H1 (cell line): Measurements from ENCODE around the gene FBN1.

Experiments
- CTBP2 ChIP-seq: IDR thresholded peaks from 2 replicates; pipeline ENCODE4 v1.7.0; 2011; ENCODE audit warnings: borderline replicate concordance, mild to moderate bottlenecking, moderate library complexity, mixed read lengths, low read length; ENCODE audit not compliant: insufficient read depth, insufficient read length
- EZH2 ChIP-seq: fragments of 200-600 bp; sonication (generic); IDR thresholded peaks from 2 replicates; pipeline ENCODE4 v1.7.1; 2012; ENCODE audit warnings: low read depth, mild to moderate bottlenecking, moderate library complexity, low read length, inconsistent platforms; ENCODE audit not compliant: severe bottlenecking
- FOSL1 ChIP-seq: IDR thresholded peaks from 2 replicates; pipeline ENCODE4 v1.6.1; 2011; ENCODE audit warnings: mild to moderate bottlenecking, low read depth, low read length, moderate library complexity; ENCODE audit not compliant: insufficient read depth
- KDM1A ChIP-seq: fragments of 200-600, 300-600 bp; sonication (generic); IDR thresholded peaks from 2 replicates; pipeline ENCODE4 v1.7.1; 2016; ENCODE audit warnings: mild to moderate bottlenecking, low read length, borderline replicate concordance
- POLR2A ChIP-seq, 2 experiments: IDR thresholded peaks; 1 replicate in 1 of 2; 2 replicates in 1 of 2; pipeline ENCODE4 v1.6.1; 2011; ENCODE audit warnings: low read depth in 2 of 2, low read length in 2 of 2, mild to moderate bottlenecking in 2 of 2; ENCODE audit errors: control extremely low read depth in 1 of 2
- RNF2 ChIP-seq: fragments of 200-900, 300-1000 bp; sonication (generic); IDR thresholded peaks from 2 replicates; pipeline ENCODE4 v1.7.1; 2016; ENCODE audit warnings: borderline replicate concordance, low read depth, mild to moderate bottlenecking, antibody characterized with exemption, low read length; ENCODE audit not compliant: poor library complexity, severe bottlenecking; ENCODE audit errors: missing control alignments
- RXRA ChIP-seq: IDR thresholded peaks from 2 replicates; pipeline ENCODE4 v1.6.1; 2011; ENCODE audit warnings: low read depth, mild to moderate bottlenecking, low read length, moderate library complexity; ENCODE audit not compliant: insufficient read depth
- TAF1 ChIP-seq: IDR thresholded peaks from 2 replicates; pipeline ENCODE4 v1.6.1; 2011; ENCODE audit warnings: mild to moderate bottlenecking, low read depth, low read length
- TAF7 ChIP-seq: optimal IDR thresholded peaks from 2 replicates; pipeline ENCODE3; 2011; ENCODE audit warnings: low read depth, mild to moderate bottlenecking, inconsistent platforms, low read length, moderate library complexity, borderline replicate concordance
- TCF12 ChIP-seq: IDR thresholded peaks from 2 replicates; pipeline ENCODE4 v1.6.1; 2011; ENCODE audit warnings: low read depth, mild to moderate bottlenecking, low read length
- YY1 ChIP-seq: IDR thresholded peaks from 2 replicates; pipeline ENCODE4 v1.6.1; 2011; ENCODE audit warnings: low read depth, mild to moderate bottlenecking, low read length
- TF ChIP-seq, protein P1 (sequence below), 3 experiments: IDR thresholded peaks; 1 replicate in 2 of 3; 2 replicates in 1 of 3; pipeline versions ENCODE4 v1.5.1 to v1.6.1; 2011; ENCODE audit warnings: low read length in 3 of 3, mild to moderate bottlenecking in 3 of 3, inconsistent platforms in 2 of 3, low read depth in 1 of 3, moderate library complexity in 1 of 3; ENCODE audit not compliant: insufficient read depth in 1 of 3; ENCODE audit errors: control extremely low read depth in 1 of 3
- TF ChIP-seq, protein P2 (sequence below): IDR thresholded peaks from 2 replicates; pipeline ENCODE4 v1.6.1; 2011; ENCODE audit warnings: low read length, improper control_type of control experiment
- TF ChIP-seq, protein P3 (sequence below): IDR thresholded peaks from 2 replicates; pipeline ENCODE4 v1.6.1; 2011; ENCODE audit warnings: low read depth, mild to moderate bottlenecking, low read length; ENCODE audit not compliant: insufficient read depth

DNA sequence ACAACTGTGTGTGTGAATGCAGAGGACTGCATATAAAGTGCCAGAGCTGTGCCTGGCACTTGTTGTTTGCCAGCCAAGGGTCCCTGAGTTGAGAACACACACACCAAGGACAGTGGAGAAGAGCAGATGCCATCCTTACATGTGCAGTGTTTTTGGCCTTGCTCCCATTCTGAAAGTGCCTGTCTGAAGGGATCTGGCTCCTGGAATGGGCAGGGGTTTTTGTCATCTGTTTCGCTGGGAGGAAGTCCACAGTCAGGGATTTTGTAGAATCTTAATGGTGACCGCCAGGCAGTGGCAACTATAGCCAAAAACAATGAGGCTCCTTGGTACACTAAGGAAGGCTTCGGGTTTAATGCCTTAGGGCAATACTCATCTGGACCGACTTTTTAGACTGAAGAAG is 250.5 kb downstream of the FBN1 start:
- TF ChIP-seq, protein P1, sequence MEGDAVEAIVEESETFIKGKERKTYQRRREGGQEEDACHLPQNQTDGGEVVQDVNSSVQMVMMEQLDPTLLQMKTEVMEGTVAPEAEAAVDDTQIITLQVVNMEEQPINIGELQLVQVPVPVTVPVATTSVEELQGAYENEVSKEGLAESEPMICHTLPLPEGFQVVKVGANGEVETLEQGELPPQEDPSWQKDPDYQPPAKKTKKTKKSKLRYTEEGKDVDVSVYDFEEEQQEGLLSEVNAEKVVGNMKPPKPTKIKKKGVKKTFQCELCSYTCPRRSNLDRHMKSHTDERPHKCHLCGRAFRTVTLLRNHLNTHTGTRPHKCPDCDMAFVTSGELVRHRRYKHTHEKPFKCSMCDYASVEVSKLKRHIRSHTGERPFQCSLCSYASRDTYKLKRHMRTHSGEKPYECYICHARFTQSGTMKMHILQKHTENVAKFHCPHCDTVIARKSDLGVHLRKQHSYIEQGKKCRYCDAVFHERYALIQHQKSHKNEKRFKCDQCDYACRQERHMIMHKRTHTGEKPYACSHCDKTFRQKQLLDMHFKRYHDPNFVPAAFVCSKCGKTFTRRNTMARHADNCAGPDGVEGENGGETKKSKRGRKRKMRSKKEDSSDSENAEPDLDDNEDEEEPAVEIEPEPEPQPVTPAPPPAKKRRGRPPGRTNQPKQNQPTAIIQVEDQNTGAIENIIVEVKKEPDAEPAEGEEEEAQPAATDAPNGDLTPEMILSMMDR (IDR thresholded peaks at IDR 0.05; ENCODE audit: control extremely low read depth in 1 of 3, insufficient read depth in 1 of 3, low read depth in 1 of 3, low read length in 3 of 3) = no peak
- TF ChIP-seq RXRA = no peak
- no peak for TF ChIP-seq FOSL1
- TF ChIP-seq RNF2 = no peak
- no peak for TF ChIP-seq CTBP2
- TF ChIP-seq POLR2A (IDR thresholded peaks at IDR 0.05; ENCODE audit: control extremely low read depth in 1 of 2, low read depth in 2 of 2, low read length in 2 of 2) = no peak
- TF ChIP-seq, protein P2, sequence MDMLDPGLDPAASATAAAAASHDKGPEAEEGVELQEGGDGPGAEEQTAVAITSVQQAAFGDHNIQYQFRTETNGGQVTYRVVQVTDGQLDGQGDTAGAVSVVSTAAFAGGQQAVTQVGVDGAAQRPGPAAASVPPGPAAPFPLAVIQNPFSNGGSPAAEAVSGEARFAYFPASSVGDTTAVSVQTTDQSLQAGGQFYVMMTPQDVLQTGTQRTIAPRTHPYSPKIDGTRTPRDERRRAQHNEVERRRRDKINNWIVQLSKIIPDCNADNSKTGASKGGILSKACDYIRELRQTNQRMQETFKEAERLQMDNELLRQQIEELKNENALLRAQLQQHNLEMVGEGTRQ = no peak
- TF ChIP-seq EZH2 = no peak
- no peak for TF ChIP-seq TAF7
- TF ChIP-seq TAF1 = no peak
- no peak for TF ChIP-seq YY1
- no peak for TF ChIP-seq KDM1A
- no peak for TF ChIP-seq TCF12
- TF ChIP-seq, protein P3, sequence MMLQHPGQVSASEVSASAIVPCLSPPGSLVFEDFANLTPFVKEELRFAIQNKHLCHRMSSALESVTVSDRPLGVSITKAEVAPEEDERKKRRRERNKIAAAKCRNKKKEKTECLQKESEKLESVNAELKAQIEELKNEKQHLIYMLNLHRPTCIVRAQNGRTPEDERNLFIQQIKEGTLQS = no peak
